H9 (cell line): ENCODE results near the gene HS6ST3. TPM values are rescaled to one million over a fixed set of nuclear protein-coding genes. Genes with fewer than 3 reads are reported as not detected.

Experiments
- DNase-seq: peaks from one replicate; pipeline ENCODE4 v3.0.0-alpha.2; 2017
- H2AFZ ChIP-seq: one replicate; pipeline ENCODE4 v1.6.1; 2013; ENCODE audit warnings: mild to moderate bottlenecking, low read length, control low read depth, moderate library complexity
- H2AK5ac ChIP-seq: 2 replicates; pipeline ENCODE4 v1.6.1; 2013; ENCODE audit warnings: low read length, control low read depth, mixed read lengths; ENCODE audit not compliant: insufficient read length
- H2BK120ac ChIP-seq: one replicate; pipeline ENCODE4 v1.6.1; 2013; ENCODE audit warnings: low read depth, mild to moderate bottlenecking, low read length, control low read depth, inconsistent platforms; ENCODE audit not compliant: poor library complexity, severe bottlenecking
- H2BK12ac ChIP-seq: 2 replicates; pipeline ENCODE4 v1.6.1; 2013; ENCODE audit warnings: low read length, control low read depth, mixed read lengths, low read depth; ENCODE audit not compliant: insufficient read length
- H2BK15ac ChIP-seq: 2 replicates; pipeline ENCODE4 v1.6.1; 2013; ENCODE audit warnings: low read depth, low read length, control low read depth
- H2BK20ac ChIP-seq: one replicate; pipeline ENCODE4 v1.6.1; 2013; ENCODE audit warnings: low read depth, mild to moderate bottlenecking, low read length, control low read depth, inconsistent platforms; ENCODE audit not compliant: poor library complexity, severe bottlenecking
- H2BK5ac ChIP-seq: 2 replicates; pipeline ENCODE4 v1.6.1; 2013; ENCODE audit warnings: low read length, control low read depth, mixed read lengths; ENCODE audit not compliant: insufficient read length
- H3K14ac ChIP-seq: 2 replicates; pipeline ENCODE4 v1.6.1; 2013; ENCODE audit warnings: low read length, control low read depth; ENCODE audit not compliant: insufficient read depth
- H3K18ac ChIP-seq: 2 replicates; pipeline ENCODE4 v1.6.1; 2013; ENCODE audit warnings: low read depth, mild to moderate bottlenecking, mixed read lengths, low read length, control low read depth; ENCODE audit not compliant: insufficient read length
- H3K23ac ChIP-seq: 2 replicates; pipeline ENCODE4 v1.6.1; 2013; ENCODE audit warnings: low read length, control low read depth, mixed read lengths, low read depth; ENCODE audit not compliant: insufficient read length
- H3K23me2 ChIP-seq: 2 replicates; pipeline ENCODE4 v1.6.1; 2013; ENCODE audit warnings: low read depth, mild to moderate bottlenecking, mixed read lengths, low read length, control low read depth; ENCODE audit not compliant: insufficient read length, poor library complexity, severe bottlenecking
- H3K27ac ChIP-seq: 2 replicates; pipeline ENCODE4 v1.5.1; 2013; ENCODE audit warnings: low read length, control low read depth, mixed read lengths, low read depth; ENCODE audit not compliant: insufficient read length
- H3K27me3 ChIP-seq: 2 replicates; pipeline ENCODE4 v1.6.1; 2013; ENCODE audit warnings: low read length, control low read depth, inconsistent platforms; ENCODE audit not compliant: insufficient read depth
- H3K4ac ChIP-seq: 2 replicates; pipeline ENCODE4 v1.6.1; 2013; ENCODE audit warnings: low read depth, mild to moderate bottlenecking, control low read depth, inconsistent platforms, low read length, moderate library complexity
- H3K4me1 ChIP-seq: 2 replicates; pipeline ENCODE4 v1.6.1; 2013; ENCODE audit warnings: low read length, control low read depth, inconsistent platforms; ENCODE audit not compliant: insufficient read depth
- H3K4me2 ChIP-seq: 2 replicates; pipeline ENCODE4 v1.6.1; 2013; ENCODE audit warnings: low read length, control low read depth, mixed read lengths; ENCODE audit not compliant: insufficient read length, insufficient read depth
- H3K56ac ChIP-seq: 2 replicates; pipeline ENCODE4 v1.6.1; 2013; ENCODE audit warnings: low read depth, mild to moderate bottlenecking, mixed read lengths, low read length, control low read depth; ENCODE audit not compliant: insufficient read length
- H3K79me1 ChIP-seq: 2 replicates; pipeline ENCODE4 v1.6.1; 2013; ENCODE audit warnings: low read depth, mild to moderate bottlenecking, moderate library complexity, low read length, control low read depth, inconsistent platforms; ENCODE audit not compliant: insufficient read depth, poor library complexity, severe bottlenecking
- H3K79me2 ChIP-seq: 2 replicates; pipeline ENCODE4 v1.6.1; 2013; ENCODE audit warnings: low read length, control low read depth, inconsistent platforms; ENCODE audit not compliant: insufficient read depth
- H3K9ac ChIP-seq: 2 replicates; pipeline ENCODE4 v1.6.1; 2013; ENCODE audit warnings: low read length, control low read depth, mixed read lengths; ENCODE audit not compliant: insufficient read length; ENCODE audit errors: extremely low read depth
- H3K9me3 ChIP-seq: one replicate; pipeline ENCODE4 v1.6.1; 2013; ENCODE audit warnings: low read depth, low read length, inconsistent platforms; ENCODE audit not compliant: control insufficient read depth
- H3T11ph ChIP-seq: one replicate; pipeline ENCODE4 v1.6.1; 2013; ENCODE audit warnings: mild to moderate bottlenecking, low read length, control low read depth, inconsistent platforms
- H4K20me1 ChIP-seq: one replicate; pipeline ENCODE4 v1.6.1; 2013; ENCODE audit not compliant: control insufficient read depth, insufficient read length, insufficient read depth
- H4K5ac ChIP-seq: 2 replicates; pipeline ENCODE4 v1.6.1; 2013; ENCODE audit warnings: low read depth, mild to moderate bottlenecking, mixed read lengths, low read length, control low read depth; ENCODE audit not compliant: insufficient read length
- H4K8ac ChIP-seq: replicated peaks from 2 replicates; pipeline ENCODE4 v1.6.1; 2013; ENCODE audit warnings: low read length, control low read depth, mixed read lengths, low read depth; ENCODE audit not compliant: insufficient read length
- H4K91ac ChIP-seq: 2 replicates; pipeline ENCODE4 v1.6.1; 2013; ENCODE audit warnings: low read depth, mild to moderate bottlenecking, moderate library complexity, mixed read lengths, low read length, control low read depth; ENCODE audit not compliant: insufficient read length
- H3K27ac Mint-ChIP-seq, 3 experiments: 2 replicates in 2 of 3; 3 replicates in 1 of 3; pipeline ENCODE4 v1.8.0; 2020 to 2021; ENCODE audit warnings: mixed read lengths in 3 of 3, mild to moderate bottlenecking in 1 of 3, moderate library complexity in 1 of 3
- H3K27me3 Mint-ChIP-seq: 2 replicates; pipeline ENCODE4 v1.8.0; 2021; ENCODE audit warnings: low read depth, mild to moderate bottlenecking, moderate library complexity, mixed read lengths
- H3K36me3 Mint-ChIP-seq, 3 experiments: 2 replicates in 2 of 3; 3 replicates in 1 of 3; pipeline ENCODE4 v1.8.0; 2020 to 2021; ENCODE audit warnings: low read depth in 3 of 3, mixed read lengths in 3 of 3; ENCODE audit not compliant: insufficient read depth in 1 of 3
- H3K4me1 Mint-ChIP-seq, 2 experiments: 2 replicates each; pipeline ENCODE4 v1.8.0; 2020; ENCODE audit warnings: mixed read lengths in 2 of 2
- H3K4me3 Mint-ChIP-seq, 2 experiments: 2 replicates in 1 of 2; 3 replicates in 1 of 2; pipeline ENCODE4 v1.8.0; 2020 to 2021; ENCODE audit warnings: mild to moderate bottlenecking in 2 of 2, mixed read lengths in 2 of 2, moderate library complexity in 1 of 2
- H3K9me3 Mint-ChIP-seq, 2 experiments: 2 replicates in 1 of 2; 3 replicates in 1 of 2; pipeline ENCODE4 v1.8.0; 2020; ENCODE audit warnings: mild to moderate bottlenecking in 2 of 2, mixed read lengths in 2 of 2, moderate library complexity in 1 of 2
- WGBS: extraction: QIAGEN DNeasy Blood & Tissue Kit; methylation state at CpG from one replicate; pipeline ENCODE4 v1.1.7; 2013; ENCODE audit warnings: missing lambda C conversion rate, low lambda C conversion rate, mixed read lengths; ENCODE audit not compliant: insufficient read length; ENCODE audit errors: extremely low coverage; 5-methylcytosine and 5-hydroxymethylcytosine counted together
- total RNA-seq: library from RNA; stranded (reverse); gene quantifications from 2 replicates; pipeline ENCODE4 v1.2.1, GENCODE V29; 2021
- TF ChIP-seq, protein P1 (sequence below): fragments of 200-600 bp; sonication (generic); conservative IDR thresholded peaks from 3 replicates; pipeline ENCODE4 v1.8.0; 2021; ENCODE audit warnings: antibody characterized with exemption, mild to moderate bottlenecking

The HS6ST3 gene
- total RNA-seq, 1 experiment from 2014 or later = 0.44 TPM

GRCh38 chr13:96533408-96533807, 443.5 kb downstream of the HS6ST3 start:
- Histone ChIP-seq H3K9ac (no peak overlapping the region), H3K4ac (no peak overlapping the region), H2AFZ (no peak overlapping the region), H3T11ph (no peak overlapping the region), H2AK5ac (no peak overlapping the region), H3K23ac (no peak overlapping the region), H3K79me2 (no peaks in the 10 kb centered on the region), H2BK15ac (no peak overlapping the region), H2BK5ac (no peak overlapping the region), H3K23me2 (no peaks in the 10 kb centered on the region), H3K18ac (no peak overlapping the region), H3K79me1 (no peaks in the 10 kb centered on the region), H3K27ac (no peak overlapping the region), H2BK20ac (no peak overlapping the region), H4K5ac (no peak overlapping the region), H3K27me3 (no peaks in the 10 kb centered on the region; the same call in 1 of the 2 replicates), H2BK12ac (no peak overlapping the region), H2BK120ac (no peak overlapping the region), H3K9me3 (no peaks in the 10 kb centered on the region), H3K4me1 (no peaks in the 10 kb centered on the region), H4K8ac (no peak overlapping the region), H3K14ac (no peak overlapping the region), H4K91ac (no peak overlapping the region), H4K20me1 (no peaks in the 10 kb centered on the region), H3K56ac (no peak overlapping the region), H3K4me2 (no peak overlapping the region)
- no peak for DNase-seq
- WGBS = no CpG with 5 or more reads among the region's 7 CpGs
- Mint-ChIP-seq H3K4me1 (no peaks in the 10 kb centered on the region), H3K4me3 (no peak overlapping the region), H3K27ac (no peak overlapping the region), H3K9me3 (no peaks in the 10 kb centered on the region), H3K36me3 (no peaks in the 10 kb centered on the region), H3K27me3 (no peaks in the 10 kb centered on the region; the same call in 1 of the 2 replicates)
- TF ChIP-seq, protein P1, sequence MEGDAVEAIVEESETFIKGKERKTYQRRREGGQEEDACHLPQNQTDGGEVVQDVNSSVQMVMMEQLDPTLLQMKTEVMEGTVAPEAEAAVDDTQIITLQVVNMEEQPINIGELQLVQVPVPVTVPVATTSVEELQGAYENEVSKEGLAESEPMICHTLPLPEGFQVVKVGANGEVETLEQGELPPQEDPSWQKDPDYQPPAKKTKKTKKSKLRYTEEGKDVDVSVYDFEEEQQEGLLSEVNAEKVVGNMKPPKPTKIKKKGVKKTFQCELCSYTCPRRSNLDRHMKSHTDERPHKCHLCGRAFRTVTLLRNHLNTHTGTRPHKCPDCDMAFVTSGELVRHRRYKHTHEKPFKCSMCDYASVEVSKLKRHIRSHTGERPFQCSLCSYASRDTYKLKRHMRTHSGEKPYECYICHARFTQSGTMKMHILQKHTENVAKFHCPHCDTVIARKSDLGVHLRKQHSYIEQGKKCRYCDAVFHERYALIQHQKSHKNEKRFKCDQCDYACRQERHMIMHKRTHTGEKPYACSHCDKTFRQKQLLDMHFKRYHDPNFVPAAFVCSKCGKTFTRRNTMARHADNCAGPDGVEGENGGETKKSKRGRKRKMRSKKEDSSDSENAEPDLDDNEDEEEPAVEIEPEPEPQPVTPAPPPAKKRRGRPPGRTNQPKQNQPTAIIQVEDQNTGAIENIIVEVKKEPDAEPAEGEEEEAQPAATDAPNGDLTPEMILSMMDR = no peak
